ENCODE results near the gene SPDYE17. TPM values are rescaled to one million over a fixed set of nuclear protein-coding genes. Genes with fewer than 3 reads are reported as not detected.
"Not testable (repeated sequence)": the region's sequence is repeated elsewhere in the genome, so short reads cannot be mapped to it uniquely, and the experiment has no call there.

SPDYE17 gene, protein sequence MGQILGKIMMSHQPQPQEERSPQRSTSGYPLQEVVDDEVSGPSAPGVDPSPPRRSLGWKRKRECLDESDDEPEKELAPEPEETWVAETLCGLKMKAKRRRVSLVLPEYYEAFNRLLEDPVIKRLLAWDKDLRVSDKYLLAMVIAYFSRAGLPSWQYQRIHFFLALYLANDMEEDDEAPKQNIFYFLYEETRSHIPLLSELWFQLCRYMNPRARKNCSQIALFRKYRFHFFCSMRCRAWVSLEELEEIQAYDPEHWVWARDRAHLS
- not detected for total RNA-seq

DNA sequence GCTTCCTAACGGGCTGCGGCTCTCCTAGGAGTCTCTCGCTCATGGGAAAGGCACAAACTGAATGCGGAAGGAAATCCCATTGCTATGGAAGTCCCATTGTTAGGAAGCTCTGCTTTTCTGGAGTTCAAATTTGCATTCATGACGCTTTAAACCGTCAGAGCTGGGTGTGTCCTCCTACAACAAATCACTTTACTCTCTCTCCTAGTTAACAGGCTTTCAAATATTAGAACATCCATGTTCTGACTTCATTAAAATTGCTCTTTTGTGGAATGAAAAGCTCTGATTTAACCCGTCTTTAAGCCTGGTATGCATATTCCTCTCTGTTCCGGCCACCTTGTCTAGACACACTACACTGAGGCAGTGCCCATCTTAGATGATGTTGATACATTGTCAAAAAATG is at the start of gene SPDYE17:
Gene SPDYE17 (minus strand): TSS at position 101 of the 400 bp plus-strand sequence. CDS start 1,791 bp downstream, outside the sequence.
- H3K4me1 ChIP-seq; H3K27ac ChIP-seq; intact Hi-C loops (cut with DNase I); H3K4me3 ChIP-seq; H3K36me3 ChIP-seq; DNase-seq; H3K9me3 ChIP-seq; H3K27me3 ChIP-seq: not testable (repeated sequence)
- WGBS, 2 donors: 78 to 91% methylated on average over 5 to 8 of the region's 8 CpGs

DNA sequence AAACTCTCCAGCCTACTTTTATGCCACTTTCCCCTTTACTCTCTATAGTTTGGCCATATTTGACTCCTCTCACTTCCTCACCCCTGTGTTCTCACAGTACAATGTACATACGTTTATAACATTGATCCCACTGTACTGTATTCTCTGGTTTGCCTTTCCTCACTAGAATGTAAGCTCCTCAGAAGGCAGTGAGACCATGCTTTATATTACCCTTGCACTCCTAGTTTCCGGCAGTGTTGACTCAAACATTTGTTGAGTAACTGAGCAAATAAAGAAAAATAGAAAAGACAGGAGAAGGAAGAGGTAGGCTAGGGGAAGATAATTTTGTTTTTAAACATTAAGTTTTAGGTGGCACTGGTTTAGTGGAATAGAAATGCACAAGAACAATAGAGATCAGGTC is 48.1 kb upstream of the SPDYE17 start:
- H3K4me3 ChIP-seq; H3K4me1 ChIP-seq; intact Hi-C loops (cut with DNase I); DNase-seq; H3K9me3 ChIP-seq; H3K36me3 ChIP-seq; H3K27ac ChIP-seq; H3K27me3 ChIP-seq: not testable (repeated sequence)
- 63 to 69% methylated on average over 1 to 2 of the region's 2 CpGs for WGBS, 2 donors

DNA sequence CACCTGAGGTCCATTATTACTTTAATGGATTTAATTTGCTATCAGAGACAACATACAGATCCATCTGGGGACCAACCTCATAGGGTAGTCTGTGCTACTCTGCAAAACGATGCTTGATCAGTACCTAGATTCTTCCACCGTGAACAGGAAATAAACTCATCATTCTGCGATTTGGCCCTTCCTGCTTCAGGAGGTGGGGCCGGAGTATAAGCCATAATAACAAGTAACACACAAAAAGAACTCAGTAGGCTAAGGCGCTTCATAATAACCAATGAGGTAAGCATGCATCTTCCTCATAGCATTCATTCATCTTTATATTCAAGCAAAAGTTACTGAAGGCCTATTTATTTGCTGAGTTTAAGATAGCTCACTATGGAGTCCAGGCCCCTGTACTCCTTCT is 47.5 kb upstream of the SPDYE17 start:
- H3K27ac ChIP-seq; H3K4me1 ChIP-seq; intact Hi-C loops (cut with DNase I); H3K9me3 ChIP-seq; H3K36me3 ChIP-seq; H3K27me3 ChIP-seq; H3K4me3 ChIP-seq; DNase-seq: not testable (repeated sequence)
- 78% methylated on average over 5 of the region's 5 CpGs; no CpG with 5 or more reads in 1 of the 2 donors for WGBS, 2 donors

DNA sequence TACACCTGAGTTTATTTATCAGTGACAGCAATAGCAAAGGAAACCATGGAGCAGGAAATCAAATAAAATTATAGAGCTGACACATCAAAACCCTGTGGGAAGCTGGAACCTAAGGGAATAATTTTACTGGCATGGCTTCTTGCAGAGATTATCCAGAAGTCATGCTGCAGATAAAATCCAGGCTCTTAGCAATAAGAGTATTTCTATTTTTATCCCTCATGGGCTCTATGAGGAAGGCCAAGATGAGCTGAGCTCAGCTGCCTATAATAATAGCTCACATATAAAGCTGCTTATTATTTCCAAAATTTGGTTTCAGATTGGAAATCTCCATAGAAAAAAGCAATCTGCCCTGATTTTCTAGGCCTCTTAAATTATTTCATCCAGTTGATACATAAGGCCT is 47.0 kb upstream of the SPDYE17 start:
- H3K27me3 ChIP-seq; DNase-seq; H3K9me3 ChIP-seq; H3K27ac ChIP-seq; intact Hi-C loops (cut with DNase I); H3K36me3 ChIP-seq; H3K4me1 ChIP-seq; H3K4me3 ChIP-seq: not testable (repeated sequence)

DNA sequence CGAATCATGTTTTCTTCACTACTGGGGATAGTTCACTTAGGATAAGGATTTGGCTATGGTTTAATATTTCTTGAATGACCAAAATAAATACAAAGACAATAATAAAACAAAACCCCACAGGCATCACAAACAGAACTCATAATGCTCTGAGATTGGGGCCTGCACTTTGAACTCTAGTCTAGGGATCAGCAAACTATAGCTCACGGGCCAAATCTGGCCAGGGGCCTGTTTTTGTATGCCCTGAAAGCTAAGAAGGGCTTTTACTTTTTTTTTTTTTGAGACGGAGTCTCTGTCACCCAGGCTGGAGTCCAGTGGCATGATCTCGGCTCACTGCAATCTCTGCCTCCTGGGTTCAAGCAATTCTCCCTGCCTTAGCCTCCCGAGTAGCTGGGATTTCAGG is 44.9 kb upstream of the SPDYE17 start:
- 91 to 95% methylated on average over 4 to 5 of the region's 5 CpGs for WGBS, 2 donors
- intact Hi-C loops (cut with DNase I); H3K27me3 ChIP-seq: not testable (repeated sequence)

DNA sequence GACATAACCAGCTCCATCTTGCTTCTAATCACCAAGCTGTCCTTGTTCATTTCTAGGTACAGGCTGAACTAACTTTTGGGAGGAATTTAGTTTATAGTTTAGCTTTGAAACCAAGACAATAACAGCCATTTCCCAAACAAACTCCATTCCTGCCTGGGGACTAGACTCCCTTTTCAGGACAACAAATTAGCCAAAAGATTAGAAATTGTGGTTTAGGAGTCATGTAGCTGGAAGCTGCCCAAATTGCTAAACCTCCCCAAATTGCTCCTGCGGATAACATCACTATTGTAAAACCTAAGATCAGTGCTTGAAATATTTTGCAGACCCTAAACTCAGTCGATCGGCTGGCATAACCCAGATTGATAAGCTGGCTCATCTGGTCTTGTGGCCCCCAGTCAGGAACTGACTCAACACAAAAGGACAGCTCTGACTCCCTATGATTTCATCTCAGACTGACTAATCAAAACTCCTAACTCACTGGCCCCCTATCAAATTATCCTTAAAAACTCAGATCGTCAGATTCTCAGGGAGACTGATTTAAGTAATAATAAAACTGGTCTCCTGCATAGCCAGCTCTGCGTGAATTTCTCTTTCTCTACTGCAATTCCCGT is 42.7 kb upstream of the SPDYE17 start:
- H3K4me3 ChIP-seq; H3K9me3 ChIP-seq; H3K27ac ChIP-seq; H3K4me1 ChIP-seq; DNase-seq; intact Hi-C loops (cut with DNase I); H3K27me3 ChIP-seq: not testable (repeated sequence)
- 60 to 100% methylated on average over 1 of the region's 6 CpGs for WGBS, 2 donors
- H3K36me3 ChIP-seq: peaks cover 0 to 16% (median 0%) of the 10 kb centered on the region in 3 donors

More for the DNA sequence above, 44.9 kb upstream of the SPDYE17 start:
- H3K36me3 ChIP-seq, H3K9me3 ChIP-seq, H3K4me1 ChIP-seq, DNase-seq, H3K4me3 ChIP-seq, H3K27ac ChIP-seq: not testable (repeated sequence)

DNA sequence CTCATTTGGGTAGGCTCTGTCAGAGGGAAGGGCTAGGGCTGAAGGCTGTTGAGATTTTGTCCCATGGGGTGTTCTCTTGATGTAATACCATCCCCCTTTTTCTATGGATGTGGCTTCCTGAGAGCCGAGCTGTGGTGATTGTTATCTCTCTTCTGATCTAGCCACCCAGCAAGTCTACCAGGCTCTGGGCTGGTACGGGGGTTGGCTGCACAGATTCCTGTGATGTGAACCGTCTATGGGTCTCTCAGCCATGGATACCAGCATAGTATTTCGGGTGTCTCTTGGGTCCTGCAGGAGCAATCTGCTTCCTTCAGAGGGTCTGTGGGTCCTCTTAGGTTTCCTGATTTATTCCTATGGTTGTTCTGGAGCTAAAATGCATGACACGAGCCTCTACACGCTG is 38.9 kb upstream of the SPDYE17 start:
- DNase-seq; H3K27ac ChIP-seq; H3K9me3 ChIP-seq; intact Hi-C loops (cut with DNase I); H3K4me1 ChIP-seq; H3K4me3 ChIP-seq; H3K27me3 ChIP-seq: not testable (repeated sequence)
- peaks cover 0 to 20% (median 0%) of the 10 kb centered on the region in 3 donors for H3K36me3 ChIP-seq
- 94 to 100% methylated on average over 3 to 6 of the region's 6 CpGs for WGBS, 2 donors

DNA sequence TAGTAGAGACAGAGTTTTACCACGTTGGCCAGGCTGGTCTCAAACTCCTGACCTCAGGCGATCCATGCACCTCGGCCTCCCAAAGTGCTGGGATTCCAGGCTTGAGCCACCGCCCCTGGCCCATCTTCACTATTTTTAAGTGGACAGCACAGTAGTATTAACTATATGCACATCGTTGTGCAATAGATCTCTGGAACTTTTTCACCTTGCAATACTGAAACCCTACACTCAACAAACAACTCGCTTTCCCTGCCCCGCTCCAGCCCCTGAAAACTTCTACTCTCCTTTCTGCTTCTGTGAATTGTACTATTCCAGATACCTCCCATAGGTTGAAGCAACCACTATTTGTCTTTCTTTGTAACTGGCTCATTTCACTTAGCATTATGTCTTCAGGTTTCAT is 33.7 kb upstream of the SPDYE17 start:
- H3K27ac ChIP-seq; intact Hi-C loops (cut with DNase I); DNase-seq; H3K4me1 ChIP-seq; H3K9me3 ChIP-seq; H3K27me3 ChIP-seq; H3K4me3 ChIP-seq: not testable (repeated sequence)
- WGBS, 2 donors: 80 to 90% methylated on average over 7 of the region's 7 CpGs
- peaks cover 0 to 22% (median 0%) of the 10 kb centered on the region in 3 donors for H3K36me3 ChIP-seq

DNA sequence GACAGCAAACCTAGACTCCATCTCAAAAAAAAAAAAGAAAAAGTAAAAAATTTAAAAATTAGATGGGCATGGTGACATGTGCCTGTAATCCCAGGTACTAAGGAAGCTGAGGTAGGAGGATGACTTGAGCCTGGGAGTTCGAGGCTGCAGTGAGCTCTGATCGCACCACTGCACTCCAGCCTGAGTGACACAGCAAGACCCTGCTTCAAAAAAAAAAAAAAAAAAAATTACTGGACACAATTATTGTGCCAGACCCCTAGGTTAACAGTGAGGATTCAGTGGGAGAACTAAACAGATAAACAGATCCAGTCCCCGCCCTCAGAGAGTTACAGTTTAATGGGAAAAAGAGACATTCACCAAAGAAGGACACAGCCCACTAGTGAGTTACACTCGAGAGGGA is 31.6 kb upstream of the SPDYE17 start:
- peaks cover 0 to 13% (median 0%) of the 10 kb centered on the region in 3 donors for H3K36me3 ChIP-seq
- intact Hi-C loops (cut with DNase I); DNase-seq; H3K27me3 ChIP-seq; H3K4me3 ChIP-seq; H3K27ac ChIP-seq; H3K4me1 ChIP-seq; H3K9me3 ChIP-seq: not testable (repeated sequence)
- 71 to 80% methylated on average over 4 of the region's 4 CpGs for WGBS, 2 donors

DNA sequence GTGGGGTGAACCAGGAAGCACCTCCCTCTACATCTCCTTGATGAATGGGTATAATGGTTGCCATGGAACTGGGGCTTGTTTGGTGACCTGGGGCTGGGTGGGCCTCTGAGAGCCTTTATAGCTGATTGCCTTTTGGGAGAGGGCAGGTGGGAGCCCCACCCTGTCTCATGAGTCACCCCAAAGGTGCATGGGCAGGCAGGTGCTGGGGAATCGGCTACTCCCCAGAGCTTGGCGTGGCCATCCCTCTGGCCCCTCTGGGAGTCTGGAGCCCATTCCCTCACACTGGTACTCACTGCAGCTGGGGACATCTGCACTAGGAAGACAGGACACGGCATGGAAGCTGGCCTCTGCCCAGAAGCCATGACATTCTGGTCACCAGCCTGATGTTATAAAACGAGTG is 30.4 kb upstream of the SPDYE17 start, which contains the start of gene SPDYE18:
Gene SPDYE18 (minus strand): TSS at position 2 of the 400 bp plus-strand sequence. CDS start 2,046 bp downstream, outside the sequence.
- H3K4me3 ChIP-seq; H3K4me1 ChIP-seq; intact Hi-C loops (cut with DNase I); H3K27me3 ChIP-seq; DNase-seq; H3K9me3 ChIP-seq; H3K27ac ChIP-seq: not testable (repeated sequence)
- H3K36me3 ChIP-seq: peaks cover 0 to 13% (median 0%) of the 10 kb centered on the region in 3 donors
- WGBS, 2 donors: no CpG with 5 or more reads among the region's 4 CpGs

DNA sequence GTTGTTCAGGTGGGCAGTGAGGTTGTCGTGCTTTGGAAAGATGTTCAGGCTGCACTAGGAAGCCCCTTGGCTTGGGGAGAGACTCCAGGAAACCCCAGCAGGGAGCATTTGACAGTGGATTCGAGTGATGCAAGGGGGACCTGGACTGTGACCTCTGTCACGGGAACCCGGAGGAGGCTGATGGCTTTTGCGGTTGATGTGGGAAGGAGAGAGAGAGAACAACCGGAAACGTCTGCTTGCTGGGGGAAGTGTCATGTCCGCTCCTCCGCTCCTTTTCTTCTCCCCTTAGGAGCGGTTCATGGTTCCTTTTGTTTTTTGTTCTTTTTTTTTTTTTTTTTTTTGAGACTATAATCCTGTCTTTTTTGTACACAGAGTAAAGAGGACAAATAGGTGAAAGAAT is 5.8 kb downstream of the SPDYE17 start:
- 77 to 89% methylated on average over 3 to 8 of the region's 10 CpGs for WGBS, 2 donors
- intact Hi-C loops (cut with DNase I); H3K4me1 ChIP-seq: not testable (repeated sequence)

DNA sequence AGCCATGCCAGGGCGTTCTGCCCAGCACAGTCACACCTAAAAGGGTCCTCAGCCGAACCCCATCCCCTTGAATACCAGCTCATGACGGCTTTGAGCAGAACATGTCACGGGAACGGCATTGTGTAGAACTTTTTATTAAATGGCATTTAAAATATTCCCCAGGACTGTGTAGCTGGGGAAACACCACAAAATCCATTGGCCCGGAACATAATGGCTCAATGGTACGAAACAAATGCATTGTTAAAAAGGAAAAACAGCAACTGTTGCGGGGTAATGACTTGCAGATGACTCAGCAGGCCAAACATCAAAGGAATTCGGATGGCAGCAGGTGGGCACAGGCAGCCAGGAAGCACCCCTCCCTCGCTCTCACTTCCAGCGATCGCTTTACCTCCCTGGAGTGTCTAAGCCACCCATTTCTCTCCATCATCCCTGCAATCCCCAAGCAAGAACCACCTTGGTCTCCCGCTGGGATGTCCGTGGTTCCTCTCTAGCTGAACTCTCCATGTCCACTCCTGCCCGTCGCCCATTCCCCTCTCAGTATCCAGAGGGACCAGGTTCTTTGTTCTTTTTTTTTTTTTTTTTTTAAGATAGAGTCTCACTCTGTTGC is 22.0 kb downstream of the SPDYE17 start:
- H3K36me3 ChIP-seq; intact Hi-C loops (cut with DNase I); H3K9me3 ChIP-seq; DNase-seq; H3K27me3 ChIP-seq; H3K4me3 ChIP-seq: not testable (repeated sequence)
- peaks cover 4 to 18% (median 7%) of the 10 kb centered on the region in 3 donors for H3K4me1 ChIP-seq
- WGBS, 2 donors: 25 to 28% methylated on average over 4 to 5 of the region's 16 CpGs
- peak overlapping the region in 2 of 4 donors; percentile 30 to 45 for H3K27ac ChIP-seq

More for the DNA sequence above, 5.8 kb downstream of the SPDYE17 start:
- not testable (repeated sequence) for H3K4me3 ChIP-seq, H3K27ac ChIP-seq, DNase-seq, H3K36me3 ChIP-seq, H3K9me3 ChIP-seq, H3K27me3 ChIP-seq

DNA sequence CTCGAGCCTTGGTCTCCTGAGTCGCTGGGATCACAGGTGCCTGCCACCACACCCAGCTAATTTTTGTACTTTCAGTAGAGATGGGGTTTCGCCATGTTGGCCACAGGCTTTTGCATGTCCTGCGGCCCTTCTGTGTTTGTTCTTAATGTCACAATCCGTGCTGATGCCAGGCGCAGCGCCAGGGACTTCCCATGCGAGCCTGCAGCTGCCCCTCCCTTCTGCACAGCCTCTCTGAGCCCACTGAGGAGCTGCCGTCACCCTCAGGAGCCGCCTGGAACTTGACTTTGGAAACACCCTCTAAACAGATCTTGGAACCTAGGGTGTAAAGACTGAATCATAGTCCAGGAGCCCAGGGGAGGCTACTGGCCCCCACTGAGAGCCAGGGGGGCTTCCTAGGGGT is 24.2 kb downstream of the SPDYE17 start:
- H3K36me3 ChIP-seq; intact Hi-C loops (cut with DNase I); H3K27me3 ChIP-seq; H3K9me3 ChIP-seq; H3K4me3 ChIP-seq: not testable (repeated sequence)
- DNase-seq: peak; percentile 40
- Histone ChIP-seq H3K27ac (peak overlapping the region; percentile 5 to 71 (median 58)), H3K4me1 (peaks cover 4 to 18% (median 7%) of the 10 kb centered on the region in 3 donors)
- 23 to 49% methylated on average over 3 to 8 of the region's 10 CpGs for WGBS, 2 donors

Data from esophagus squamous epithelium (tissue), 5 donors.